ENCODE results near the gene TCN2. TPM values are rescaled to one million over a fixed set of nuclear protein-coding genes. Genes with fewer than 3 reads are reported as not detected.

Gene TCN2
- polyA plus RNA-seq, 4 donors, result 8.7 to 52.5 (median 16.2) TPM

- H3K27ac ChIP-seq (ENCODE audit: low read depth in 1 of 3, low read length in 2 of 3), result peak overlapping the region; percentile 49 to 88 (median 85)
- H3K9me3 ChIP-seq (ENCODE audit: control insufficient read depth in 2 of 2, insufficient read depth in 1 of 2, low read depth in 1 of 2, low read length in 1 of 2), result no peaks in the 10 kb centered on the region
- peaks cover 0 to 18% (median 0%) of the 10 kb centered on the region in 3 donors for H3K36me3 ChIP-seq (ENCODE audit: control insufficient read depth in 3 of 3, insufficient read depth in 2 of 3, low read depth in 1 of 3, low read length in 3 of 3)
- WGBS, 3 donors, result 70 to 75% (median 74%) methylated on average over 7 of the region's 7 CpGs
- peaks cover 6 to 42% (median 10%) of the 10 kb centered on the region in 3 donors for H3K4me1 ChIP-seq (ENCODE audit: control insufficient read depth in 3 of 3, insufficient read depth in 2 of 3, low read depth in 1 of 3, low read length in 2 of 3)
- FAIRE-seq (no peak), DNase-seq (no peak)
- H3K27me3 ChIP-seq (ENCODE audit: control insufficient read depth in 3 of 3, insufficient read depth in 3 of 3, low read length in 3 of 3), result no peaks in the 10 kb centered on the region
- H3K4me3 ChIP-seq (ENCODE audit: low read depth in 1 of 3, low read length in 3 of 3), result peak overlapping the region in 2 of 3 donors; percentile 56 to 62
Measured at GRCh38 chr22:30607300-30607930, 441 bp downstream of the TCN2 start.

GRCh38 chr22:30607939-30608338 is 965 bp downstream of the TCN2 start:
- Histone ChIP-seq H3K27ac (ENCODE audit: low read depth in 1 of 3, low read length in 2 of 3) (peak overlapping the region in 2 of 3 donors; percentile 29 to 85), H3K36me3 (ENCODE audit: control insufficient read depth in 3 of 3, insufficient read depth in 2 of 3, low read depth in 1 of 3, low read length in 3 of 3) (peaks cover 0 to 22% (median 0%) of the 10 kb centered on the region in 3 donors), H3K9me3 (ENCODE audit: control insufficient read depth in 2 of 2, insufficient read depth in 1 of 2, low read depth in 1 of 2, low read length in 1 of 2) (no peaks in the 10 kb centered on the region), H3K4me1 (ENCODE audit: control insufficient read depth in 3 of 3, insufficient read depth in 2 of 3, low read depth in 1 of 3, low read length in 2 of 3) (peaks cover 6 to 42% (median 10%) of the 10 kb centered on the region in 3 donors), H3K27me3 (ENCODE audit: control insufficient read depth in 3 of 3, insufficient read depth in 3 of 3, low read length in 3 of 3) (no peaks in the 10 kb centered on the region), H3K4me3 (ENCODE audit: low read depth in 1 of 3, low read length in 3 of 3) (peak overlapping the region in 1 of 3 donors; percentile 56)
- DNase-seq (no peak), FAIRE-seq (no peak)
- WGBS, 3 donors, result 74 to 81% (median 79%) methylated on average over 7 of the region's 7 CpGs

GRCh38 chr22:30609260-30610185 is 2.5 kb downstream of the TCN2 start:
- no peak overlapping the region for H3K4me3 ChIP-seq (ENCODE audit: low read depth in 1 of 3, low read length in 3 of 3)
- H3K36me3 ChIP-seq (ENCODE audit: control insufficient read depth in 3 of 3, insufficient read depth in 2 of 3, low read depth in 1 of 3, low read length in 3 of 3), result peaks cover 0 to 38% (median 0%) of the 10 kb centered on the region in 3 donors
- H3K27ac ChIP-seq (ENCODE audit: low read depth in 1 of 3, low read length in 2 of 3), result peak overlapping the region; percentile 45 to 85 (median 85)
- WGBS, 3 donors, result 37 to 50% (median 49%) methylated on average over 17 of the region's 17 CpGs
- DNase-seq (peak; percentile 92 to 93), FAIRE-seq (no peak)
- no peaks in the 10 kb centered on the region for H3K27me3 ChIP-seq (ENCODE audit: control insufficient read depth in 3 of 3, insufficient read depth in 3 of 3, low read length in 3 of 3)
- no peaks in the 10 kb centered on the region for H3K9me3 ChIP-seq (ENCODE audit: control insufficient read depth in 2 of 2, insufficient read depth in 1 of 2, low read depth in 1 of 2, low read length in 1 of 2)
- H3K4me1 ChIP-seq (ENCODE audit: control insufficient read depth in 3 of 3, insufficient read depth in 2 of 3, low read depth in 1 of 3, low read length in 2 of 3), result peaks cover 6 to 42% (median 10%) of the 10 kb centered on the region in 3 donors

GRCh38 chr22:30610299-30610698 is 3.3 kb downstream of the TCN2 start:
- Histone ChIP-seq H3K4me1 (ENCODE audit: control insufficient read depth in 3 of 3, insufficient read depth in 2 of 3, low read depth in 1 of 3, low read length in 2 of 3) (peaks cover 6 to 42% (median 10%) of the 10 kb centered on the region in 3 donors), H3K36me3 (ENCODE audit: control insufficient read depth in 3 of 3, insufficient read depth in 2 of 3, low read depth in 1 of 3, low read length in 3 of 3) (peaks cover 0 to 43% (median 0%) of the 10 kb centered on the region in 3 donors), H3K4me3 (ENCODE audit: low read depth in 1 of 3, low read length in 3 of 3) (no peak overlapping the region), H3K9me3 (ENCODE audit: control insufficient read depth in 2 of 2, insufficient read depth in 1 of 2, low read depth in 1 of 2, low read length in 1 of 2) (no peaks in the 10 kb centered on the region), H3K27me3 (ENCODE audit: control insufficient read depth in 3 of 3, insufficient read depth in 3 of 3, low read length in 3 of 3) (no peaks in the 10 kb centered on the region), H3K27ac (ENCODE audit: low read depth in 1 of 3, low read length in 2 of 3) (no peak overlapping the region)
- no peak for DNase-seq
- WGBS, 3 donors, result 78 to 84% (median 83%) methylated on average over 7 of the region's 7 CpGs
- no peak for FAIRE-seq

- DNase-seq (no peak), FAIRE-seq (no peak)
- WGBS, 3 donors, result 96 to 99% (median 98%) methylated on average over 3 of the region's 3 CpGs
- Histone ChIP-seq H3K27ac (ENCODE audit: low read depth in 1 of 3, low read length in 2 of 3) (no peak overlapping the region), H3K9me3 (ENCODE audit: control insufficient read depth in 2 of 2, insufficient read depth in 1 of 2, low read depth in 1 of 2, low read length in 1 of 2) (no peaks in the 10 kb centered on the region), H3K4me1 (ENCODE audit: control insufficient read depth in 3 of 3, insufficient read depth in 2 of 3, low read depth in 1 of 3, low read length in 2 of 3) (peaks cover 6 to 34% (median 10%) of the 10 kb centered on the region in 3 donors), H3K27me3 (ENCODE audit: control insufficient read depth in 3 of 3, insufficient read depth in 3 of 3, low read length in 3 of 3) (no peaks in the 10 kb centered on the region), H3K4me3 (ENCODE audit: low read depth in 1 of 3, low read length in 3 of 3) (no peak overlapping the region), H3K36me3 (ENCODE audit: control insufficient read depth in 3 of 3, insufficient read depth in 2 of 3, low read depth in 1 of 3, low read length in 3 of 3) (peaks cover 0 to 50% (median 0%) of the 10 kb centered on the region in 3 donors)
Measured at GRCh38 chr22:30611197-30611596, 4.2 kb downstream of the TCN2 start.

GRCh38 chr22:30612789-30613188 is 5.8 kb downstream of the TCN2 start:
- 92 to 96% (median 96%) methylated on average over 8 of the region's 8 CpGs for WGBS, 3 donors
- Histone ChIP-seq H3K4me3 (ENCODE audit: low read depth in 1 of 3, low read length in 3 of 3) (no peak overlapping the region), H3K27ac (ENCODE audit: low read depth in 1 of 3, low read length in 2 of 3) (no peak overlapping the region), H3K27me3 (ENCODE audit: control insufficient read depth in 3 of 3, insufficient read depth in 3 of 3, low read length in 3 of 3) (no peaks in the 10 kb centered on the region), H3K36me3 (ENCODE audit: control insufficient read depth in 3 of 3, insufficient read depth in 2 of 3, low read depth in 1 of 3, low read length in 3 of 3) (peaks cover 0 to 60% (median 0%) of the 10 kb centered on the region in 3 donors), H3K9me3 (ENCODE audit: control insufficient read depth in 2 of 2, insufficient read depth in 1 of 2, low read depth in 1 of 2, low read length in 1 of 2) (no peaks in the 10 kb centered on the region), H3K4me1 (ENCODE audit: control insufficient read depth in 3 of 3, insufficient read depth in 2 of 3, low read depth in 1 of 3, low read length in 2 of 3) (peaks cover 3 to 24% (median 10%) of the 10 kb centered on the region in 3 donors)
- FAIRE-seq (no peak), DNase-seq (no peak)

GRCh38 chr22:30614268-30614667 is 7.3 kb downstream of the TCN2 start:
- FAIRE-seq (no peak), DNase-seq (no peak)
- H3K27ac ChIP-seq (ENCODE audit: low read depth in 1 of 3, low read length in 2 of 3), result no peak overlapping the region
- H3K4me1 ChIP-seq (ENCODE audit: control insufficient read depth in 3 of 3, insufficient read depth in 2 of 3, low read depth in 1 of 3, low read length in 2 of 3), result peaks cover 0 to 9% (median 0%) of the 10 kb centered on the region in 3 donors
- no peak overlapping the region for H3K4me3 ChIP-seq (ENCODE audit: low read depth in 1 of 3, low read length in 3 of 3)
- peaks cover 0 to 68% (median 0%) of the 10 kb centered on the region in 3 donors for H3K36me3 ChIP-seq (ENCODE audit: control insufficient read depth in 3 of 3, insufficient read depth in 2 of 3, low read depth in 1 of 3, low read length in 3 of 3)
- no peaks in the 10 kb centered on the region for H3K9me3 ChIP-seq (ENCODE audit: control insufficient read depth in 2 of 2, insufficient read depth in 1 of 2, low read depth in 1 of 2, low read length in 1 of 2)
- H3K27me3 ChIP-seq (ENCODE audit: control insufficient read depth in 3 of 3, insufficient read depth in 3 of 3, low read length in 3 of 3), result no peaks in the 10 kb centered on the region
- 88 to 91% (median 90%) methylated on average over 7 of the region's 7 CpGs for WGBS, 3 donors

- no peak for DNase-seq
- H3K4me3 ChIP-seq (ENCODE audit: low read depth in 1 of 3, low read length in 3 of 3), result no peak overlapping the region
- no peaks in the 10 kb centered on the region for H3K9me3 ChIP-seq (ENCODE audit: control insufficient read depth in 2 of 2, insufficient read depth in 1 of 2, low read depth in 1 of 2, low read length in 1 of 2)
- FAIRE-seq, result no peak
- H3K27me3 ChIP-seq (ENCODE audit: control insufficient read depth in 3 of 3, insufficient read depth in 3 of 3, low read length in 3 of 3), result no peaks in the 10 kb centered on the region
- H3K27ac ChIP-seq (ENCODE audit: low read depth in 1 of 3, low read length in 2 of 3), result no peak overlapping the region
- peaks cover 0 to 73% (median 0%) of the 10 kb centered on the region in 3 donors for H3K36me3 ChIP-seq (ENCODE audit: control insufficient read depth in 3 of 3, insufficient read depth in 2 of 3, low read depth in 1 of 3, low read length in 3 of 3)
- H3K4me1 ChIP-seq (ENCODE audit: control insufficient read depth in 3 of 3, insufficient read depth in 2 of 3, low read depth in 1 of 3, low read length in 2 of 3), result peaks cover 0 to 4% (median 0%) of the 10 kb centered on the region in 3 donors
Measured at GRCh38 chr22:30614879-30615278, 7.9 kb downstream of the TCN2 start.
